CD14-positive monocyte (primary cell): ENCODE data around the gene FAM20B. TPM values are rescaled to one million over a fixed set of nuclear protein-coding genes. Genes with fewer than 3 reads are reported as not detected.

Experiments used
- DNase-seq, 3 donors: peaks; one replicate each; pipeline ENCODE4 v3.0.0-alpha.2; 2011 to 2022
- H2AFZ ChIP-seq: 2 replicates; pipeline ENCODE4 v1.6.0; 2012; ENCODE audit warnings: mild to moderate bottlenecking, low read depth, low read length, inconsistent platforms; ENCODE audit not compliant: insufficient read depth, poor library complexity, severe bottlenecking
- H3K27ac ChIP-seq, 2 donors: 1 replicate in 1 of 2; 2 replicates in 1 of 2; pipeline ENCODE4 v1.5.1; 2012 to 2013; ENCODE audit warnings: low read length in 2 of 2, control low read depth in 1 of 2, inconsistent platforms in 1 of 2, low read depth in 1 of 2, mild to moderate bottlenecking in 1 of 2
- H3K27me3 ChIP-seq, 2 donors: one replicate each; pipeline versions ENCODE4 v1.6.0 to v1.6.1; 2011 to 2013; ENCODE audit warnings: low read length in 2 of 2; ENCODE audit not compliant: control insufficient read depth in 2 of 2, insufficient read depth in 2 of 2
- H3K36me3 ChIP-seq, 2 donors: replicated peaks in 1 of 2; 1 replicate in 1 of 2; 2 replicates in 1 of 2; pipeline versions ENCODE4 v1.5.1 to v1.6.1; 2012 to 2013; ENCODE audit warnings: low read length in 2 of 2, control low read depth in 1 of 2, inconsistent platforms in 1 of 2, mild to moderate bottlenecking in 1 of 2; ENCODE audit not compliant: insufficient read depth in 2 of 2, control insufficient read depth in 1 of 2
- H3K4me1 ChIP-seq, 2 donors: 1 replicate in 1 of 2; 2 replicates in 1 of 2; pipeline versions ENCODE4 v1.5.1 to v1.6.1; 2012 to 2013; ENCODE audit warnings: low read length in 2 of 2, control low read depth in 1 of 2, inconsistent platforms in 1 of 2, mild to moderate bottlenecking in 1 of 2, moderate library complexity in 1 of 2; ENCODE audit not compliant: insufficient read depth in 2 of 2, control insufficient read depth in 1 of 2
- H3K4me2 ChIP-seq: replicated peaks from 2 replicates; pipeline ENCODE3; 2012; ENCODE audit warnings: low read length, moderate library complexity, mild to moderate bottlenecking; ENCODE audit not compliant: poor library complexity, severe bottlenecking; ENCODE audit errors: extremely low read depth
- H3K4me3 ChIP-seq, 3 experiments: fragments of 200-600 bp in 1 of 3; sonication (generic) in 1 of 3; replicated peaks in 1 of 3; 1 replicate in 2 of 3; 2 replicates in 1 of 3; pipeline ENCODE4 v1.5.1; 2011 to 2013; ENCODE audit warnings: low read length in 3 of 3, mild to moderate bottlenecking in 3 of 3, control low read depth in 2 of 3, low read depth in 2 of 3, inconsistent platforms in 1 of 3, moderate library complexity in 1 of 3
- H3K79me2 ChIP-seq: 2 replicates; pipeline ENCODE4 v1.6.0; 2012; ENCODE audit warnings: mild to moderate bottlenecking, control low read depth, inconsistent platforms, low read length, moderate library complexity; ENCODE audit not compliant: insufficient read depth
- H3K9ac ChIP-seq: 2 replicates; pipeline ENCODE4 v1.6.0; 2017; ENCODE audit warnings: low read length, mild to moderate bottlenecking; ENCODE audit not compliant: insufficient read depth, poor library complexity, severe bottlenecking
- H3K9me3 ChIP-seq, 2 donors: replicated peaks in 1 of 2; 1 replicate in 1 of 2; 2 replicates in 1 of 2; pipeline versions ENCODE4 v1.5.1 to v1.6.1; 2012 to 2013; ENCODE audit warnings: low read length in 2 of 2, control low read depth in 1 of 2; ENCODE audit not compliant: control insufficient read depth in 1 of 2, insufficient read depth in 1 of 2
- H4K20me1 ChIP-seq: 2 replicates; pipeline ENCODE4 v1.6.0; 2012; ENCODE audit warnings: mild to moderate bottlenecking, low read length, control low read depth, moderate library complexity; ENCODE audit not compliant: insufficient read depth
- H3K27ac Mint-ChIP-seq, 7 donors: one replicate each; pipeline ENCODE4 v1.8.0; 2020; ENCODE audit warnings: mild to moderate bottlenecking in 7 of 7, mixed read lengths in 7 of 7, moderate library complexity in 6 of 7, inconsistent platforms in 2 of 7
- H3K27me3 Mint-ChIP-seq, 3 donors: one replicate each; pipeline ENCODE4 v1.8.0; 2021 to 2022; ENCODE audit warnings: low read depth in 3 of 3, mild to moderate bottlenecking in 3 of 3, mixed read lengths in 3 of 3, moderate library complexity in 3 of 3, inconsistent platforms in 1 of 3
- H3K36me3 Mint-ChIP-seq, 2 donors: one replicate each; pipeline ENCODE4 v1.8.0; 2020; ENCODE audit warnings: mixed read lengths in 2 of 2, inconsistent platforms in 1 of 2, mild to moderate bottlenecking in 1 of 2
- H3K4me1 Mint-ChIP-seq: one replicate; pipeline ENCODE4 v1.8.0; 2020; ENCODE audit warnings: mild to moderate bottlenecking, mixed read lengths
- H3K4me3 Mint-ChIP-seq, 2 donors: one replicate each; pipeline ENCODE4 v1.8.0; 2020; ENCODE audit warnings: mild to moderate bottlenecking in 2 of 2, mixed read lengths in 2 of 2, moderate library complexity in 1 of 2
- H3K9me3 Mint-ChIP-seq, 7 donors: one replicate each; pipeline ENCODE4 v1.8.0; 2020 to 2022; ENCODE audit warnings: mixed read lengths in 7 of 7, mild to moderate bottlenecking in 6 of 7, moderate library complexity in 6 of 7, inconsistent platforms in 2 of 7
- CTCF ChIP-seq: fragments of 200-600 bp; IDR thresholded peaks from one replicate; pipeline ENCODE4 v1.8.0; 2022; ENCODE audit warnings: antibody characterized with exemption, mild to moderate bottlenecking
- WGBS: methylation state at CpG from one replicate; pipeline ENCODE4 v1.1.5; 2013; ENCODE audit warnings: missing lambda C conversion rate; ENCODE audit not compliant: insufficient coverage; 5-methylcytosine and 5-hydroxymethylcytosine counted together
- intact Hi-C, 2 donors: fragments of 100-400 bp; cut with micrococcal nuclease; formaldehyde crosslinking; loops; one replicate each; pipeline versions ENCODE4 v1.15.0 to v1.15.1; 2023
- polyA plus RNA-seq, 3 donors: library from polyadenylated mRNA; depleted of rRNA in 1 of 3; unstranded in 2 of 3; stranded (reverse) in 1 of 3; fragments of 300-500 nt in 2 of 3; fragments of >200 nt in 1 of 3; fragmentation: Illumina TruSeq in 2 of 3; gene quantifications; 1 replicate in 2 of 3; 2 replicates in 1 of 3; pipeline ENCODE4 v1.2.3, GENCODE V29; 2012 to 2021

The FAM20B gene
- polyA plus RNA-seq, 3 donors, result 4.0 to 6.7 (median 4.4) TPM

- no peaks in the 10 kb centered on the region for H3K27me3 Mint-ChIP-seq
- Histone ChIP-seq H3K36me3 (peaks cover 31 to 37% of the 10 kb centered on the region in 2 donors), H3K9ac (no peak overlapping the region), H3K27me3 (no peaks in the 10 kb centered on the region), H3K4me1 (no peaks in the 10 kb centered on the region), H3K79me2 (no peaks in the 10 kb centered on the region), H3K4me3 (no peak overlapping the region), H2AFZ (no peak overlapping the region), H3K27ac (no peak overlapping the region), H3K4me2 (no peak overlapping the region), H4K20me1 (no peaks in the 10 kb centered on the region), H3K9me3 (no peaks in the 10 kb centered on the region)
- H3K36me3 Mint-ChIP-seq, result peaks cover 39 to 42% of the 10 kb centered on the region in 2 donors
- intact Hi-C loops, result no loop called here
- no peak overlapping the region for H3K27ac Mint-ChIP-seq
- 100% methylated on average over 1 of the region's 4 CpGs for WGBS
- no peaks in the 10 kb centered on the region for H3K9me3 Mint-ChIP-seq
- no peaks in the 10 kb centered on the region for H3K4me1 Mint-ChIP-seq
- DNase-seq, result no peak
- TF ChIP-seq CTCF, result no peak
- H3K4me3 Mint-ChIP-seq, result no peak overlapping the region
These were observed 74.2 kb downstream of the FAM20B start for GRCh38 chr1:179099891-179100290.

- H3K27ac Mint-ChIP-seq, result no peak overlapping the region
- no peak overlapping the region for H3K4me2 ChIP-seq
- H4K20me1 ChIP-seq, result no peaks in the 10 kb centered on the region
- DNase-seq, result no peak
- H3K4me3 Mint-ChIP-seq, result no peak overlapping the region
- no peaks in the 10 kb centered on the region for H3K27me3 ChIP-seq
- no peak for TF ChIP-seq CTCF
- H3K9me3 ChIP-seq, result no peaks in the 10 kb centered on the region
- intact Hi-C loops, result no loop called here
- H3K36me3 ChIP-seq, result peaks cover 14 to 20% of the 10 kb centered on the region in 2 donors
- H3K9ac ChIP-seq, result no peak overlapping the region
- H3K9me3 Mint-ChIP-seq, result no peaks in the 10 kb centered on the region
- no peaks in the 10 kb centered on the region for H3K79me2 ChIP-seq
- no peak overlapping the region for H3K27ac ChIP-seq
- no peak overlapping the region for H3K4me3 ChIP-seq
- H3K36me3 Mint-ChIP-seq, result peaks cover 23 to 26% of the 10 kb centered on the region in 2 donors
- H3K4me1 Mint-ChIP-seq, result no peaks in the 10 kb centered on the region
- H2AFZ ChIP-seq, result no peak overlapping the region
- no peaks in the 10 kb centered on the region for H3K27me3 Mint-ChIP-seq
- H3K4me1 ChIP-seq, result no peaks in the 10 kb centered on the region
- WGBS, result 100% methylated on average over 1 of the region's 4 CpGs
These were observed 75.9 kb downstream of the FAM20B start for GRCh38 chr1:179101566-179101965.
